ENCODE measurements around the gene OTUD5. TPM values are rescaled to one million over a fixed set of nuclear protein-coding genes. Genes with fewer than 3 reads are reported as not detected.
"Not testable (repeated sequence)": the region's sequence is repeated elsewhere in the genome, so short reads cannot be mapped to it uniquely, and the experiment has no call there.

Gene OTUD5
- total RNA-seq (2014; rRNA removed; shearing (Covaris generic); ENCODE audit: low replicate concordance) = 46.2 and 48.7 TPM in 2 replicates

- no peak for DNase-seq (ENCODE audit: low read depth)
- in situ Hi-C loops (cut with HindIII; ENCODE audit: low pct_unique_long_range_greater_than_20kb, low sequenced_read_pairs) = no loop called here
Observed at GRCh38 chrX:48957477-48957826, at the start of gene OTUD5. Gene OTUD5, minus strand, starts transcription at chrX:48957607. Its CDS starts 37 bp downstream, at chrX:48957570.

GRCh38 chrX:49003696-49004095, 46.3 kb upstream of the OTUD5 start:
- in situ Hi-C loops (cut with HindIII; ENCODE audit: low pct_unique_long_range_greater_than_20kb, low sequenced_read_pairs) = no loop called here
- no peak for DNase-seq (ENCODE audit: low read depth)

GRCh38 chrX:49002091-49002935, 44.9 kb upstream of the OTUD5 start, which contains the start of gene GRIPAP1:
Gene GRIPAP1, minus strand, starts transcription at chrX:49002264. Its CDS starts 35 bp downstream, at chrX:49002229.
- peak; percentile 76 for DNase-seq (ENCODE audit: low read depth)
- in situ Hi-C loops (cut with HindIII; ENCODE audit: low pct_unique_long_range_greater_than_20kb, low sequenced_read_pairs) = no loop called here

- DNase-seq (ENCODE audit: low read depth) = no peak
- in situ Hi-C loops (cut with HindIII; ENCODE audit: low pct_unique_long_range_greater_than_20kb, low sequenced_read_pairs) = no loop called here
Observed at GRCh38 chrX:49001521-49002090, 44.2 kb upstream of the OTUD5 start.

- in situ Hi-C loops (cut with HindIII; ENCODE audit: low pct_unique_long_range_greater_than_20kb, low sequenced_read_pairs) = no loop called here
- DNase-seq (ENCODE audit: low read depth) = no peak
Observed at GRCh38 chrX:49000636-49001035, 43.2 kb upstream of the OTUD5 start.

- in situ Hi-C loops (cut with HindIII; ENCODE audit: low pct_unique_long_range_greater_than_20kb, low sequenced_read_pairs) = no loop called here
- DNase-seq (ENCODE audit: low read depth) = no peak
Observed at GRCh38 chrX:48999030-48999429, 41.6 kb upstream of the OTUD5 start.

GRCh38 chrX:48998391-48998790, 41.0 kb upstream of the OTUD5 start:
- no peak for DNase-seq (ENCODE audit: low read depth)
- in situ Hi-C loops (cut with HindIII; ENCODE audit: low pct_unique_long_range_greater_than_20kb, low sequenced_read_pairs) = no loop called here

- in situ Hi-C loops (cut with HindIII; ENCODE audit: low pct_unique_long_range_greater_than_20kb, low sequenced_read_pairs) = no loop called here
- DNase-seq (ENCODE audit: low read depth) = no peak
Observed at GRCh38 chrX:48997865-48998264, 40.5 kb upstream of the OTUD5 start.

GRCh38 chrX:48997455-48997854, 40.0 kb upstream of the OTUD5 start:
- in situ Hi-C loops (cut with HindIII; ENCODE audit: low pct_unique_long_range_greater_than_20kb, low sequenced_read_pairs) = no loop called here
- DNase-seq (ENCODE audit: low read depth) = no peak

- DNase-seq (ENCODE audit: low read depth) = no peak
- in situ Hi-C loops (cut with HindIII; ENCODE audit: low pct_unique_long_range_greater_than_20kb, low sequenced_read_pairs) = no loop called here
Observed at GRCh38 chrX:48996969-48997368, 39.6 kb upstream of the OTUD5 start.

- in situ Hi-C loops (cut with HindIII; ENCODE audit: low pct_unique_long_range_greater_than_20kb, low sequenced_read_pairs) = no loop called here
- DNase-seq (ENCODE audit: low read depth) = no peak
Observed at GRCh38 chrX:48992341-48992740, 34.9 kb upstream of the OTUD5 start.

GRCh38 chrX:48989483-48989882, 32.1 kb upstream of the OTUD5 start:
- in situ Hi-C loops (cut with HindIII; ENCODE audit: low pct_unique_long_range_greater_than_20kb, low sequenced_read_pairs) = no loop called here
- DNase-seq (ENCODE audit: low read depth) = no peak

- DNase-seq (ENCODE audit: low read depth) = no peak
Observed at GRCh38 chrX:48983896-48984295, 26.5 kb upstream of the OTUD5 start.

GRCh38 chrX:48983081-48983480, 25.7 kb upstream of the OTUD5 start:
- in situ Hi-C loops (cut with HindIII; ENCODE audit: low pct_unique_long_range_greater_than_20kb, low sequenced_read_pairs) = no loop called here
- DNase-seq (ENCODE audit: low read depth) = no peak

More at GRCh38 chrX:48983896-48984295, 26.5 kb upstream of the OTUD5 start:
- in situ Hi-C loops (cut with HindIII; ENCODE audit: low pct_unique_long_range_greater_than_20kb, low sequenced_read_pairs) = no loop called here

- in situ Hi-C loops (cut with HindIII; ENCODE audit: low pct_unique_long_range_greater_than_20kb, low sequenced_read_pairs) = no loop called here
- DNase-seq (ENCODE audit: low read depth) = no peak
Observed at GRCh38 chrX:48981178-48981577, 23.8 kb upstream of the OTUD5 start.

- in situ Hi-C loops (cut with HindIII; ENCODE audit: low pct_unique_long_range_greater_than_20kb, low sequenced_read_pairs) = not testable (repeated sequence)
Observed at GRCh38 chrX:48980341-48980740, 22.9 kb upstream of the OTUD5 start.

GRCh38 chrX:48978226-48978625, 20.8 kb upstream of the OTUD5 start:
- no peak for DNase-seq (ENCODE audit: low read depth)
- in situ Hi-C loops (cut with HindIII; ENCODE audit: low pct_unique_long_range_greater_than_20kb, low sequenced_read_pairs) = no loop called here

More at GRCh38 chrX:48980341-48980740, 22.9 kb upstream of the OTUD5 start:
- DNase-seq (ENCODE audit: low read depth) = not testable (repeated sequence)

- DNase-seq (ENCODE audit: low read depth) = no peak
- in situ Hi-C loops (cut with HindIII; ENCODE audit: low pct_unique_long_range_greater_than_20kb, low sequenced_read_pairs) = no loop called here
Observed at GRCh38 chrX:48976086-48976485, 18.7 kb upstream of the OTUD5 start.

GRCh38 chrX:48975541-48975940, 18.1 kb upstream of the OTUD5 start:
- in situ Hi-C loops (cut with HindIII; ENCODE audit: low pct_unique_long_range_greater_than_20kb, low sequenced_read_pairs) = no loop called here
- DNase-seq (ENCODE audit: low read depth) = no peak

GRCh38 chrX:48975041-48975440, 17.6 kb upstream of the OTUD5 start:
- DNase-seq (ENCODE audit: low read depth) = no peak
- in situ Hi-C loops (cut with HindIII; ENCODE audit: low pct_unique_long_range_greater_than_20kb, low sequenced_read_pairs) = no loop called here
